Activated naive CD8-positive, alpha-beta T cell treated with anti-CD3 and anti-CD28 coated beads, Interleukin-2, amount 10 ng/mL, durations not matched to agents 7 days and 5 days (primary cell): Measurements from ENCODE around the gene KIAA0232. TPM values are rescaled to one million over a fixed set of nuclear protein-coding genes. Genes with fewer than 3 reads are reported as not detected.
"Not testable (repeated sequence)": the region's sequence is repeated elsewhere in the genome, so short reads cannot be mapped to it uniquely, and the experiment has no call there.

Experiments
- ATAC-seq: fragments of 150-1000 bp; cut with Tn5 transposase; one replicate; pipeline ENCODE4 v1.10.0; 2021; ENCODE audit warnings: low read depth, moderate library complexity
- POLR2A ChIA-PET: fragments of 350-600 bp; sonication (Branson Sonifier 250); formaldehyde crosslinking; loops from one replicate; lab custom pipeline; 2021; ENCODE audit warnings: antibody characterized with exemption; lab: Charles Lee
- DNase-seq: peaks from one replicate; pipeline ENCODE4 v3.0.0; 2021
- H3K27ac Mint-ChIP-seq: one replicate; pipeline ENCODE4 v1.8.0; 2022; ENCODE audit warnings: mild to moderate bottlenecking, mixed read lengths
- H3K27me3 Mint-ChIP-seq: one replicate; pipeline ENCODE4 v1.8.0; 2022; ENCODE audit warnings: mild to moderate bottlenecking, moderate library complexity, mixed read lengths
- H3K36me3 Mint-ChIP-seq: one replicate; pipeline ENCODE4 v1.8.0; 2021; ENCODE audit warnings: mild to moderate bottlenecking, mixed read lengths
- H3K4me1 Mint-ChIP-seq: one replicate; pipeline ENCODE4 v1.8.0; 2021; ENCODE audit warnings: mixed read lengths
- H3K4me3 Mint-ChIP-seq: one replicate; pipeline ENCODE4 v1.8.0; 2022; ENCODE audit warnings: mild to moderate bottlenecking, moderate library complexity, mixed read lengths
- H3K9me3 Mint-ChIP-seq: one replicate; pipeline ENCODE4 v1.8.0; 2021; ENCODE audit warnings: mixed read lengths
- total RNA-seq, 2 experiments: library from RNA; stranded (reverse); gene quantifications; one replicate each; pipeline ENCODE4 v1.2.3, GENCODE V29; 2021

The KIAA0232 gene
- total RNA-seq, 2 experiments from 2014 or later, result 21.5 to 23.9 TPM

DNA sequence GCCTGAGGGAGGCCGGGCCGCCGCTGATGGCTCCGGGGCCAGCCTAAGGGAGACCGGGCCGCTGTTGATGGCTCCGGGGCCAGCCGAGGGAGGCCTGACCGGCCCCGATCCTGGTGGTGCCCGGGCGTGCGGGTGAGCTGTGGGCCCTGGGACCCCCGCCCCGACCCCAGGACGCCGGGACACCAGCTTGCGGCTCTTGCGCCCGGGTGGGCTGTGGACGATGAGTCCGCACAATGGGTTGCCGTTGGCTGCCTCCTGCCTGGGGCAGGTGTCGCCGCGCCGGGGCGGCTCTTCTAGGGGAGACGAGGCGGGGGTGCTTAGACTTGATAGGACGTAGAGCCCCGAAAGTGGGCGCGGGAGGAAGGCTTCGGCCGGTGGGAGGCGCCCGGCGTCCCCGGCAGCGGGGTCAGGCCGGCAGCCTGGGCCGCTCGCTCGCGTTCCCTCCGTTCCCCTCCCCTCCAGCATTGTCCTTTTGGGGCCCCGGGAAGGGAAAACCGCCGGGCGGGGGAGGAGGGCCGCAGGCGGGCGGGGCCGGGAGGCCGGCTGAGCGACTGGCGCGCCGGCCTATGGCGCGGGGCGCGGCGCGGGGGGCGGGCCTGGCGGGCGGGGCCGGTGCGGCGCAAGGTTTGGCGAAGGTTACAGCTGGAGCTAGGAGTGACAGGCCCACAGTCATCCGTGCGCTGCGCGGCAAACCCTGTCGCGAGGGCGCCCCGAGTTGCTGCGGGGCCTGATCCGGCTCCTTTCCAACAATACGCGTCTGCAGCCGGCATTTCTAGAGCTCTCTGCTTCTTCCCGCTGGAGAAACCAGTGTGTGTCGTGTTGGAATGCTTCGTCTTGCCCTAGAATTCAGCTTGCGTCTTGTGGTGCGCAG, 819 bp downstream of the KIAA0232 start:
- peaks cover 11% of the 10 kb centered on the region for H3K36me3 Mint-ChIP-seq
- H3K4me3 Mint-ChIP-seq, result peak overlapping the region; percentile 89
- peak overlapping the region; percentile 83 for H3K27ac Mint-ChIP-seq
- H3K9me3 Mint-ChIP-seq, result no peaks in the 10 kb centered on the region
- ATAC-seq, result peak; percentile 77
- POLR2A ChIA-PET, result interaction anchor here (0.9 to 2.9 kb wide), 10 partner anchors 10 to 216 kb away, joined by 3 to 16 read pairs (median 4); partner anchors contain the start of gene BLOC1S4
- peak; percentile 94 for DNase-seq
- no peaks in the 10 kb centered on the region for H3K27me3 Mint-ChIP-seq
- peaks cover 61% of the 10 kb centered on the region for H3K4me1 Mint-ChIP-seq

DNA sequence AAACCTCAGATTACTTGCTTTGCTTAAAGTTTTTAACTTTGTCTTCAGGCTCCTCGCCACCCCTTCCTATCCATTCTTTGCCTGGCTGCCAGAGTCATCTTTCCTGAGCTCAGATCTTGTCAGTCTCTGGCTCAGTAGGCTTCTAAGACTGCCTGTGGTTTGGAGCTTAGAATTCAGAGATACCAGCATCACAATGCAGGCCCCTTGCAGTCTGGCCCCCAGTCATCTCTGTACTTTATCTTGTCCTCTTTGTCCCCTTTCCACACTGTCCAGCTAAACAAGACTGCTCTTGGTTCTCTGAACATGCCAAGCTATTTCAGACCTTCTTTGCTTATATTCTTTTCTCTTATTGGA, 3.0 kb downstream of the KIAA0232 start:
- POLR2A ChIA-PET, result interaction anchor here (0.6 kb wide), 1 partner anchor 71 kb away, joined by 3 read pairs; no protein-coding TSS in a partner anchor
- peaks cover 18% of the 10 kb centered on the region for H3K36me3 Mint-ChIP-seq
- H3K4me1 Mint-ChIP-seq, result peaks cover 45% of the 10 kb centered on the region
- DNase-seq (no peak), ATAC-seq (no peak)
- H3K27me3 Mint-ChIP-seq, result no peaks in the 10 kb centered on the region
- H3K27ac Mint-ChIP-seq, result no peak overlapping the region
- H3K4me3 Mint-ChIP-seq, result no peak overlapping the region
- H3K9me3 Mint-ChIP-seq, result no peaks in the 10 kb centered on the region

DNA sequence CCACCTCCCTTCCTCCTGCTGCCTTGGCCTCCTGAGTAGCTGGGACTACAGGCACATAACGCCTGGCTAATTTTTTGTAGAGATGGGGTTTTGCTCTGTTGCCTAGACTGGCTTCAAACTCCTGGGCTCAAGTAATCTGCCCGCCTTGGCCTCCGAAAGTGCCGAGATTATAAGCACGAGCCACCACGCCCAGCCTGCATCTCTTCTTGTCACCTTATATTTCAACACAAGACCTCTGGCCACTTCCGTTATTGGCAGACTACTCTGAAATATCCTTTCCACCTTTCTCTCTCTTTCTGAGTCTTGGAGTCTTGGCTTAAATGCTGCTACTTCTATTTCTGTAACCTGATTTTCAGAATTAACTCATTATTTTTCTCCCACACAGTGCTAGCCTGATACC, 5.6 kb downstream of the KIAA0232 start:
- DNase-seq, result no peak
- ATAC-seq, result no peak
- Mint-ChIP-seq H3K4me3 (no peak overlapping the region), H3K9me3 (peaks cover 4% of the 10 kb centered on the region), H3K36me3 (peaks cover 30% of the 10 kb centered on the region), H3K27ac (no peak overlapping the region), H3K27me3 (no peaks in the 10 kb centered on the region), H3K4me1 (peaks cover 41% of the 10 kb centered on the region)
- POLR2A ChIA-PET, result no interaction called here

DNA sequence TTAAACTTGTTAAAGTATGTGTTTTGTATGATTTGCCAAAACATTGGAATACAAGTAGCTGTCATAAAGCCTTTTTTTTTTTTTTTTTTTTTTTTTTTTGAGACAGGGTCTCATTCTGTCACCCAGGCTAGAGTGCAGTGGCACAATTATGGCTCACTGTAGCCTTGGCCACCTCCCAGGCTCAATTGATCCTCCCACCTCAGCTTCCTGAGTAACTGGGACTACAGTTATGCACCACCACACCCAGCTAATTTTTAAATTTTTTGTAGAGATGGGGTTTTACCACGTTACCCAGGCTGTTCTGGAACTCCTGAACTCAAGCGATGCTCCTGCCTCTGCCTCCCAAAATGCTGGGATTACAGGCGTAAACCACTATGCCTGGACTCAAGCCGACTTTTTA, 8.7 kb downstream of the KIAA0232 start:
- not testable (repeated sequence) for ATAC-seq, DNase-seq, H3K9me3 Mint-ChIP-seq, H3K4me3 Mint-ChIP-seq, H3K27me3 Mint-ChIP-seq, H3K27ac Mint-ChIP-seq
- POLR2A ChIA-PET, result interaction anchor here (0.7 kb wide), 1 partner anchor 82 kb away, joined by 7 read pairs; no protein-coding TSS in a partner anchor
- H3K36me3 Mint-ChIP-seq, result peaks cover 41% of the 10 kb centered on the region
- peaks cover 41% of the 10 kb centered on the region for H3K4me1 Mint-ChIP-seq

DNA sequence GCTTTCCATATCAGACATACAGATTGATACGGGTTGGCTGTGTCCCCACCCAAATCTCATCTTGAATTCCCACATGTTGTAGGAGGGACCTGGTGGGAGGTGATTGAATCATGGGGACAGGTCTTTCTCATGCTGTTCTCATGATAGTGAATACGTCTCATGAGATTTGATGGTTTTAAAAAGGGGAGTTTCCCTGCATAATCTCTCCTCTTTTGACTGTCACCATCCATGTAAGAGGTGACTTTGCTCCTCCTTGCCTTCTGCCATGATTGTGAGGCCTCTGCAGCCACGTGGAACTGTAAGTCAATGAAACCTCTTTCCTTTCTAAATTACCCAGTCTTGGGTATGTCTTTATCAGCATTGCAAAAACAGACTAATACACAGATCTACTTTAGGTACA, 9.3 kb downstream of the KIAA0232 start:
- H3K27ac Mint-ChIP-seq, POLR2A ChIA-PET, H3K27me3 Mint-ChIP-seq, H3K4me3 Mint-ChIP-seq, DNase-seq, H3K9me3 Mint-ChIP-seq, ATAC-seq: not testable (repeated sequence)
- Mint-ChIP-seq H3K36me3 (peaks cover 44% of the 10 kb centered on the region), H3K4me1 (peaks cover 44% of the 10 kb centered on the region)

DNA sequence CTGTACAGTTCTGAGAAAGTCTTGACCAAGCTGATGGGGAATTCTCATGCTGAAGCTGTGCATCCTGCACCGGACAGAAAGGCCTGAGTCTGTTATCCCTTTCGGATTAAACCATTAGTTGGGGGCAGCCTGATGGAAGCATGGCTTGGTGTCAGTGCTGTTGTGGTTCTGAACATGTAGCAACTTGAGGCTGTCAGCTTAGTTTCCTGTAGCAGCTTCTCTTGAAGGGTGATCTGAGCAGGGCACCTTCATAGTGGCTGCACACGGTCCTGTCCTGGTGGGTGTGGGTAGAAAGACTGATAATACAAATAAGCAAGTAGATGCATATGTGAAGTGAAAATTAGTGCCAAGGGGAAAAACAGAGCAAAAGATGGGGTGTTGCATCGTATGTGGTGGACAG, 11.7 kb downstream of the KIAA0232 start:
- POLR2A ChIA-PET, result interaction anchor here (1.8 kb wide), 1 partner anchor 11 kb away, joined by 4 read pairs; no protein-coding TSS in a partner anchor
- ATAC-seq, result peak; percentile 67
- no peak for DNase-seq
- H3K36me3 Mint-ChIP-seq, result peaks cover 40% of the 10 kb centered on the region
- no peak overlapping the region for H3K4me3 Mint-ChIP-seq
- no peak overlapping the region for H3K27ac Mint-ChIP-seq
- H3K4me1 Mint-ChIP-seq, result peaks cover 41% of the 10 kb centered on the region
- H3K9me3 Mint-ChIP-seq, result peaks cover 4% of the 10 kb centered on the region
- H3K27me3 Mint-ChIP-seq, result no peaks in the 10 kb centered on the region

DNA sequence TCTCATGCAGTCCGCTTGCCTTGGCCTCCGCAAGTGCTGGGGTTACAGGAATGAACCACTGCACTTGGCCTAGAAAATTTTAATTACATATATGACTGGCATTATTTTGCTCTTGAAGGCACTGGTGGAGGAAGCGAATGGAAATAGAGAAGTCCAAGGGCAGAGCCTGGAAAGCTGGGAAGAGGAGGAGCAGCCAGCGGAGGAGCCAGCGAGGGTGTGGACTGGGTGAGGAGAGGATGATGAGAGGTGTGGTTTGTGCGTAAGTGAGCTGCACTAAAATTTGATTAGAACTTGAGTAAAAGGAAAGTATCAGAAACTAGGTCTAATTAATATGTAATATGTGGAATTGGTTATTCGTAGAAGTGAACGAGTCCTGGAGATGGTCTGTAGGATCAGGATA, 13.3 kb downstream of the KIAA0232 start:
- H3K4me1 Mint-ChIP-seq, result peaks cover 46% of the 10 kb centered on the region
- no peaks in the 10 kb centered on the region for H3K27me3 Mint-ChIP-seq
- ATAC-seq, result no peak
- peaks cover 4% of the 10 kb centered on the region for H3K9me3 Mint-ChIP-seq
- no peak overlapping the region for H3K27ac Mint-ChIP-seq
- no peak overlapping the region for H3K4me3 Mint-ChIP-seq
- peaks cover 42% of the 10 kb centered on the region for H3K36me3 Mint-ChIP-seq
- POLR2A ChIA-PET, result interaction anchor here (2.2 kb wide), 1 partner anchor 12 kb away, joined by 6 read pairs; no protein-coding TSS in a partner anchor
- no peak for DNase-seq

DNA sequence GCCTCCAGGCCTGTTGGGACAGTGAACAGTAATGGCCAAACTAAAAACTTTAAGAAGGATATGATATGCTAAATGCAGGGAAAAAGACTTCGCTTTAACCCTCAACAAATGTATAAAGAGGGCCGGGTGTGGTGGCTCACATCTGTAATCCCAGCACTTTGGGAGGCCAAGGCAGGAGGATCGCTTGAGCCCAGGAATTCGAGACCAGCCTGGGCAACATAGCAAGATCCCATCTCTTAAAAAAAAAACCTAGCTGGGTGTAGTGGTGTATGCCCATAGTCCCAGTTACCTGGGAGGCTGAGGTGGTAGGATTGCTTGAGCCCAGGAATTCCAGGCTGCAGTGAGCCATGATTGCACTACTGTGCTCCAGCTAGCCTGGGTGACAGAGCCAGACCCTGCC, 14.8 kb downstream of the KIAA0232 start:
- POLR2A ChIA-PET, DNase-seq, ATAC-seq, H3K27ac Mint-ChIP-seq, H3K9me3 Mint-ChIP-seq, H3K4me3 Mint-ChIP-seq, H3K27me3 Mint-ChIP-seq: not testable (repeated sequence)
- Mint-ChIP-seq H3K36me3 (peaks cover 31% of the 10 kb centered on the region), H3K4me1 (peaks cover 39% of the 10 kb centered on the region)

DNA sequence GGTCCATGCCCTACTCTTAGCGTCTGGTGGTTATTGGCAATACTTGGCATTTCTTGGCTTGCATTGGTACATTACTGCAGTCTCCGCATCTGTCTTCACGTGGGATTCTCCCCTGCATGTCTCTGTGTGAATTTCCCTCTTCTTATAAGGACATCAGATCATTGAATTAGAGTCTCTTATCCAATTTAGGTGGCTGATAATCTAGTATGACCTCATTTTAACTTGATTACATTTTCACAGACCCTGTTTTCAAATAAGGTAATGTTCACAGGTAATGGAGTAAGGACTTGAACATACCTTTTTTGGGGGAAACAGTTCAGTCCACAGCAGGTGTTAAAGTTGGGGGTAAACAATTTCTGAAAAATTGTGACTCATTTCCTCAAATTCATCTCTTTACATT, 16.6 kb downstream of the KIAA0232 start:
- Mint-ChIP-seq H3K9me3 (no peaks in the 10 kb centered on the region), H3K36me3 (peaks cover 32% of the 10 kb centered on the region), H3K4me1 (peaks cover 30% of the 10 kb centered on the region), H3K27me3 (no peaks in the 10 kb centered on the region), H3K4me3 (no peak overlapping the region), H3K27ac (no peak overlapping the region)
- POLR2A ChIA-PET, result no interaction called here
- no peak for ATAC-seq
- no peak for DNase-seq

DNA sequence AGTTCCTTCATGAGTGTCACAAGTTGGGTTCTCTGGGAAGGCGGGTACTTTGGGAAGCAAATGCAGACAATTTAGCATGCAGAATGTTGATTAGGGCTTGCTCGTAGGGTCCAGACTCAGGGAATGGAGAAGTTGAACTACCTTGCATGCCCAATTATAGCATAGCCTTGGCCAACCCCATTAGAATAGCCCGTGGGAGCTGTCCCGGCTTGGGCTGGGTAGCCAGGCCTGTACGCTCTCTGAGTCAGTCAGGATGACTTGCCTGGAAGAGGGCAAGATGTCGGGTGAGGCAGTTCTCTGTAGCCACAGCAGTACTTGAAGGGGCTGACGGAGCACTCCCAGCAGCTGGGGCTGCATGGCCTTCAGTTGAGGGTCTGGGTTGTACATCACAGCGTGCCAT, 19.5 kb downstream of the KIAA0232 start:
- no peaks in the 10 kb centered on the region for H3K27me3 Mint-ChIP-seq
- H3K36me3 Mint-ChIP-seq, result peaks cover 22% of the 10 kb centered on the region
- no peak for ATAC-seq
- H3K27ac Mint-ChIP-seq, result no peak overlapping the region
- peaks cover 21% of the 10 kb centered on the region for H3K4me1 Mint-ChIP-seq
- H3K4me3 Mint-ChIP-seq, result no peak overlapping the region
- no peaks in the 10 kb centered on the region for H3K9me3 Mint-ChIP-seq
- no peak for DNase-seq
- POLR2A ChIA-PET, result no interaction called here

DNA sequence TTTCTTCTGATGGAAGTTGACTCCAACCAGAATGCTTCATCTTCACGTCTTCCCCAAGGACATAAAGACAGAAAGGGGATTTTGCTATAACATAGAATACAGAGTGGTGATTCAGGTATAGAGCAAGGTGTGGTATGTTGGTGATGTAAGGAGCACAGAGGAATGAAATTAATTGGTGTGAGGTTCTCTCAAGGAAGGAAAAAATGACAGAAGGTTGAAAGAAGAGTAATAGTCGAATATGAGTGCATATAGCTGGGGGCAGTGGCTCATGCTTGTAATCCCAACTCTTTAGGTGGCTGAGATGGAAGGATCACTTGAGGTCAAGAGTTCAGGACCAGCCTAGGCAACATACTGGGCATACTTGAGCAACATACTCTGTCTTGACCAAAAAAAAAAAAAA, 20.1 kb downstream of the KIAA0232 start:
- no peaks in the 10 kb centered on the region for H3K27me3 Mint-ChIP-seq
- H3K27ac Mint-ChIP-seq, result no peak overlapping the region
- DNase-seq, result no peak
- POLR2A ChIA-PET, result no interaction called here
- no peaks in the 10 kb centered on the region for H3K9me3 Mint-ChIP-seq
- peaks cover 21% of the 10 kb centered on the region for H3K4me1 Mint-ChIP-seq
- no peak for ATAC-seq
- H3K36me3 Mint-ChIP-seq, result peaks cover 20% of the 10 kb centered on the region
- no peak overlapping the region for H3K4me3 Mint-ChIP-seq

DNA sequence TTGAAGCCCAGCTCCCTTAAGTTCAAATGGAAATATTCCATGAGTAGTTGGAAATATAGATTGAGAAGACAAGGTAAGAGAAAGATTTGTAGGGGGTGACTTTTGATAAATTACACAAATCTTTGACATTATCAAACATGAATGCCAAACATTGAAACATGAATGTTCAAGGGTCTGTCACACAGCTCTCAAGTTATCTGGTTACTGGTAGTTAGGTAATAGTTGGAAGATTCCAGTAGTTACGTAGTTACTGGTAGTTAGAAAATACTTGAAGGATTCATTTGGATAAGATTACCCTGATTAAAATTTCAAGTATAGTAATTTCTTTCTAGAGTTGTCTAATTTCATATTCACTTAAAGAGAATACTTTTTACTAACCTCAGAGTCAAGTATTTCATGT, 20.7 kb downstream of the KIAA0232 start:
- H3K27ac Mint-ChIP-seq, result no peak overlapping the region
- H3K36me3 Mint-ChIP-seq, result peaks cover 22% of the 10 kb centered on the region
- POLR2A ChIA-PET, result no interaction called here
- no peak overlapping the region for H3K4me3 Mint-ChIP-seq
- H3K27me3 Mint-ChIP-seq, result no peaks in the 10 kb centered on the region
- H3K4me1 Mint-ChIP-seq, result peaks cover 21% of the 10 kb centered on the region
- DNase-seq (no peak), ATAC-seq (no peak)
- no peaks in the 10 kb centered on the region for H3K9me3 Mint-ChIP-seq

DNA sequence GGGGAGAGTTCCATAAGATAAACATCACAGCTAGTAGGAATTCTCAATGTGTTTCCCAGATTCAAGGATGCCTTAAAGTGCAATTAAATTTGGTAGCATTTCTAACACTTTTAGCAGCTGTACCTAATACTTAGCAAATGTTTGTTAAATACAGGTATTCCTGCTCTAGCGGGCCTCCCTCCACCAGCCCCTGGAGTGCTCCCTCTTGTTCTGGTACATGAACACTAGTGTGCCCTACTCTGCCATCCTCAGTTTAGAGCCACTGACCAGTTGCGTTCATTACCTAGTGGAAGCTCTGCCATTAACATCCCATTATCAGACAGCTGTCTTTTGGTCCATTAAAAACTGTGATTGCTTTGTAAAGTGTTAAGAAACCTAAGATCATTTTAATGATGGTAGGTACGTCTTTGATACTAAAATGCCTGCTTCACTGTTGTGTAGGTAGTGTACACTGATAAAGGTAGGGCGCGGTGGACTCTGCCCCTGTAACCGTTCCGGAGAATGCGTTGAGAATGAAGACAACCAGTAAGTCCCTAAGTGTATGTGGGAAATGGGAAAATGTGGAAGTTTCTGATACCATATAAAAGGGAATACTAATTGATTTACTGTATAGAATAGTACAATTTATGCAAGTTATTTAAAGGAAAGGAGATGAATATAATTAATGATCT, 21.7 kb downstream of the KIAA0232 start:
- Mint-ChIP-seq H3K4me3 (no peak overlapping the region), H3K27ac (no peak overlapping the region), H3K36me3 (peaks cover 24% of the 10 kb centered on the region), H3K27me3 (no peaks in the 10 kb centered on the region), H3K4me1 (peaks cover 14% of the 10 kb centered on the region), H3K9me3 (no peaks in the 10 kb centered on the region)
- POLR2A ChIA-PET, result no interaction called here
- no peak for DNase-seq
- no peak for ATAC-seq
